Measurements from ENCODE around the gene AP1M2.

AP1M2 gene

GRCh38 chr19:10580979-10581631 lies 6.0 kb downstream of the AP1M2 start:
- TF ChIP-seq EZH2 (IDR thresholded peaks at IDR 0.05; ENCODE audit: borderline replicate concordance, low read length) (no peak), CTCF (IDR thresholded peaks at IDR 0.05; ENCODE audit: low read length) (peak; percentile 99)
- Histone ChIP-seq H4K20me1 (ENCODE audit: insufficient read depth, low read length) (no peaks in the 10 kb centered on the region), H3F3A (ENCODE audit: insufficient read depth, low read length) (no peaks in the 10 kb centered on the region), H3K9me2 (ENCODE audit: low read depth, low read length) (no peaks in the 10 kb centered on the region), H2AFZ (ENCODE audit: low read length) (no peak overlapping the region), H3K27ac (ENCODE audit: low read depth, low read length, poor library complexity, severe bottlenecking) (no peak overlapping the region), H3K4me3 (ENCODE audit: low read depth, low read length, poor library complexity, severe bottlenecking) (peak overlapping the region; percentile 42), H3K4me1 (ENCODE audit: insufficient read depth, low read length, severe bottlenecking) (peaks cover 6% of the 10 kb centered on the region), H3K36me3 (ENCODE audit: insufficient read depth, low read length) (no peaks in the 10 kb centered on the region), H3K27me3 (ENCODE audit: insufficient read depth, low read length) (peaks cover 5% of the 10 kb centered on the region; the same call in 1 of the 2 replicates), H3K9ac (ENCODE audit: low read length) (peak overlapping the region; percentile 42; the same call in 1 of the 2 replicates), H3K79me2 (ENCODE audit: insufficient read depth, low read length) (no peaks in the 10 kb centered on the region), H3K4me2 (ENCODE audit: low read length) (peak overlapping the region; percentile 75), H3K9me3 (ENCODE audit: low read length) (no peaks in the 10 kb centered on the region)

- TF ChIP-seq EZH2 (IDR thresholded peaks at IDR 0.05; ENCODE audit: borderline replicate concordance, low read length): no peak
- no peak for TF ChIP-seq CTCF (IDR thresholded peaks at IDR 0.05; ENCODE audit: low read length)
- Histone ChIP-seq H3K4me3 (ENCODE audit: low read depth, low read length, poor library complexity, severe bottlenecking) (no peak overlapping the region), H4K20me1 (ENCODE audit: insufficient read depth, low read length) (no peaks in the 10 kb centered on the region), H3K4me1 (ENCODE audit: insufficient read depth, low read length, severe bottlenecking) (peaks cover 6% of the 10 kb centered on the region), H3K27ac (ENCODE audit: low read depth, low read length, poor library complexity, severe bottlenecking) (no peak overlapping the region), H3K9me3 (ENCODE audit: low read length) (no peaks in the 10 kb centered on the region), H2AFZ (ENCODE audit: low read length) (no peak overlapping the region), H3K9ac (ENCODE audit: low read length) (no peak overlapping the region), H3K9me2 (ENCODE audit: low read depth, low read length) (no peaks in the 10 kb centered on the region), H3K36me3 (ENCODE audit: insufficient read depth, low read length) (no peaks in the 10 kb centered on the region), H3K27me3 (ENCODE audit: insufficient read depth, low read length) (peaks cover 5% of the 10 kb centered on the region; the same call in 1 of the 2 replicates), H3F3A (ENCODE audit: insufficient read depth, low read length) (no peaks in the 10 kb centered on the region), H3K4me2 (ENCODE audit: low read length) (no peak overlapping the region), H3K79me2 (ENCODE audit: insufficient read depth, low read length) (no peaks in the 10 kb centered on the region)
These were observed 9.2 kb downstream of the AP1M2 start for GRCh38 chr19:10577951-10578350.

GRCh38 chr19:10575011-10575716 lies 11.9 kb downstream of the AP1M2 start:
- H3K4me2 ChIP-seq (ENCODE audit: low read length): no peak overlapping the region
- no peak overlapping the region for H2AFZ ChIP-seq (ENCODE audit: low read length)
- peaks cover 5% of the 10 kb centered on the region; the same call in 1 of the 2 replicates for H3K27me3 ChIP-seq (ENCODE audit: insufficient read depth, low read length)
- no peaks in the 10 kb centered on the region for H3K36me3 ChIP-seq (ENCODE audit: insufficient read depth, low read length)
- no peak for TF ChIP-seq EZH2 (IDR thresholded peaks at IDR 0.05; ENCODE audit: borderline replicate concordance, low read length)
- no peak for TF ChIP-seq CTCF (IDR thresholded peaks at IDR 0.05; ENCODE audit: low read length)
- H3K4me3 ChIP-seq (ENCODE audit: low read depth, low read length, poor library complexity, severe bottlenecking): no peak overlapping the region
- no peaks in the 10 kb centered on the region for H3K4me1 ChIP-seq (ENCODE audit: insufficient read depth, low read length, severe bottlenecking)
- no peaks in the 10 kb centered on the region for H3K79me2 ChIP-seq (ENCODE audit: insufficient read depth, low read length)
- H3F3A ChIP-seq (ENCODE audit: insufficient read depth, low read length): no peaks in the 10 kb centered on the region
- no peak overlapping the region for H3K27ac ChIP-seq (ENCODE audit: low read depth, low read length, poor library complexity, severe bottlenecking)
- H3K9me2 ChIP-seq (ENCODE audit: low read depth, low read length): no peaks in the 10 kb centered on the region
- no peaks in the 10 kb centered on the region for H3K9me3 ChIP-seq (ENCODE audit: low read length)
- H4K20me1 ChIP-seq (ENCODE audit: insufficient read depth, low read length): no peaks in the 10 kb centered on the region
- H3K9ac ChIP-seq (ENCODE audit: low read length): no peak overlapping the region

Measured in OCI-LY1 (cell line).